HepG2 (cell line): ENCODE results near the gene BRPF1. TPM values are rescaled to one million over a fixed set of nuclear protein-coding genes. Genes with fewer than 3 reads are reported as not detected.

ENCODE experiments used
- CTCF ChIP-seq: sonication (generic); formaldehyde crosslinking; IDR thresholded peaks from 2 replicates; pipeline ENCODE4 v1.5.0; 2020; ENCODE audit warnings: mild to moderate bottlenecking, missing genetic modification reagents, moderate library complexity
- HDAC2 ChIP-seq: sonication (generic); formaldehyde crosslinking; IDR thresholded peaks from 2 replicates; pipeline ENCODE4 v1.4.0; 2020; ENCODE audit warnings: missing genetic modification reagents
- HES4 ChIP-seq: sonication (generic); formaldehyde crosslinking; IDR thresholded peaks from 2 replicates; pipeline ENCODE4 v1.9.0; 2021; ENCODE audit warnings: mild to moderate bottlenecking, missing genetic modification reagents, borderline replicate concordance
- HNRNPLL ChIP-seq: fragments of 200-400 bp; formaldehyde crosslinking; IDR thresholded peaks from 2 replicates; pipeline ENCODE4 v1.6.1; 2017; ENCODE audit warnings: mild to moderate bottlenecking, low read depth, low read length; ENCODE audit not compliant: poor library complexity, severe bottlenecking
- KAT7 ChIP-seq: IDR thresholded peaks from 2 replicates; pipeline ENCODE4 v1.6.1; 2018; ENCODE audit warnings: borderline replicate concordance, missing compliant biosample characterization
- KAT8 ChIP-seq: IDR thresholded peaks from 2 replicates; pipeline ENCODE4 v1.6.1; 2016; ENCODE audit warnings: missing genetic modification reagents, missing compliant biosample characterization
- MATR3 ChIP-seq: sonication (generic); formaldehyde crosslinking; IDR thresholded peaks from 2 replicates; pipeline ENCODE4 v1.4.0; 2020; ENCODE audit warnings: missing genetic modification reagents
- MLX ChIP-seq: IDR thresholded peaks from 2 replicates; pipeline ENCODE4 v1.6.1; 2016
- PAWR ChIP-seq: sonication (generic); formaldehyde crosslinking; IDR thresholded peaks from 2 replicates; pipeline ENCODE4 v1.4.0; 2020; ENCODE audit warnings: missing genetic modification reagents, mild to moderate bottlenecking, borderline replicate concordance
- SP4 ChIP-seq: sonication (generic); formaldehyde crosslinking; IDR thresholded peaks from 2 replicates; pipeline ENCODE4 v1.8.1; 2023; ENCODE audit warnings: mild to moderate bottlenecking, missing genetic modification reagents
- ZBTB14 ChIP-seq: sonication (generic); formaldehyde crosslinking; IDR thresholded peaks from 2 replicates; pipeline ENCODE4 v1.4.0; 2020; ENCODE audit warnings: missing genetic modification reagents
- ZFP41 ChIP-seq: sonication (generic); formaldehyde crosslinking; IDR thresholded peaks from 2 replicates; pipeline ENCODE4 v1.4.0; 2020; ENCODE audit warnings: mild to moderate bottlenecking, missing genetic modification reagents, borderline replicate concordance
- ZGPAT ChIP-seq: IDR thresholded peaks from 2 replicates; pipeline ENCODE4 v1.6.1; 2016; ENCODE audit warnings: mild to moderate bottlenecking
- ZNF230 ChIP-seq: sonication (generic); formaldehyde crosslinking; IDR thresholded peaks from 2 replicates; pipeline ENCODE4 v1.4.0; 2020; ENCODE audit warnings: mild to moderate bottlenecking, missing genetic modification reagents
- ZNF441 ChIP-seq: sonication (generic); formaldehyde crosslinking; IDR thresholded peaks from 2 replicates; pipeline ENCODE4 v1.7.0; 2021; ENCODE audit warnings: missing genetic modification reagents, borderline replicate concordance
- ZNF446 ChIP-seq: sonication (generic); formaldehyde crosslinking; IDR thresholded peaks from 2 replicates; pipeline ENCODE4 v1.5.0; 2020; ENCODE audit warnings: mild to moderate bottlenecking, missing genetic modification reagents
- ZNF567 ChIP-seq: sonication (generic); formaldehyde crosslinking; IDR thresholded peaks from 2 replicates; pipeline ENCODE4 v1.8.1; 2023; ENCODE audit warnings: mild to moderate bottlenecking, missing genetic modification reagents, borderline replicate concordance
- ZNF569 ChIP-seq: sonication (generic); formaldehyde crosslinking; IDR thresholded peaks from 2 replicates; pipeline ENCODE4 v1.5.0; 2020; ENCODE audit warnings: mild to moderate bottlenecking, missing genetic modification reagents, moderate library complexity, borderline replicate concordance
- ZNF768 ChIP-seq: sonication (generic); formaldehyde crosslinking; IDR thresholded peaks from 2 replicates; pipeline ENCODE4 v1.4.0; 2020; ENCODE audit warnings: missing genetic modification reagents
- ZNF775 ChIP-seq: sonication (generic); formaldehyde crosslinking; IDR thresholded peaks from 2 replicates; pipeline ENCODE4 v1.4.0; 2020; ENCODE audit warnings: missing genetic modification reagents, mild to moderate bottlenecking, moderate library complexity, borderline replicate concordance
- ZSCAN12 ChIP-seq: sonication (generic); formaldehyde crosslinking; IDR thresholded peaks from 2 replicates; pipeline ENCODE4 v1.9.0; 2021; ENCODE audit warnings: mild to moderate bottlenecking, missing genetic modification reagents
- ZSCAN25 ChIP-seq: sonication (generic); formaldehyde crosslinking; IDR thresholded peaks from 2 replicates; pipeline ENCODE4 v1.8.0; 2022; ENCODE audit warnings: mild to moderate bottlenecking, missing genetic modification reagents
- polyA plus RNA-seq, 8 experiments: library from polyadenylated mRNA; depleted of rRNA in 3 of 8; stranded (reverse) in 7 of 8; unstranded in 1 of 8; fragments of >200 nt; fragmentation: Illumina TruSeq in 4 of 8; extraction: Trizol in 4 of 8; gene quantifications; 2 replicates each; pipeline versions ENCODE4 v1.2.1 to v1.2.3, GENCODE V29; 2011 to 2016; ENCODE audit warnings: low read depth in 4 of 8, missing spikeins in 1 of 8, mixed read lengths in 1 of 8; ENCODE audit not compliant: insufficient read depth in 1 of 8
- total RNA-seq, 5 experiments: library from RNA; depleted of rRNA; stranded (reverse); fragments of >200 nt; fragmentation: Illumina TruSeq; extraction: Trizol; gene quantifications; 2 replicates each; pipeline ENCODE4 v1.2.3, GENCODE V29; 2016; ENCODE audit warnings: low read depth in 1 of 5
- TF ChIP-seq, protein P1 (sequence below): sonication (generic); formaldehyde crosslinking; IDR thresholded peaks from 2 replicates; pipeline ENCODE4 v1.8.1; 2023; ENCODE audit warnings: mild to moderate bottlenecking, missing genetic modification reagents

Gene BRPF1
- total and polyA plus RNA-seq, 2 of the 13 experiments (the other 11 are each of a cell fraction or from before 2014, with no cell fraction given), result 7.3 to 10.0 TPM

DNA sequence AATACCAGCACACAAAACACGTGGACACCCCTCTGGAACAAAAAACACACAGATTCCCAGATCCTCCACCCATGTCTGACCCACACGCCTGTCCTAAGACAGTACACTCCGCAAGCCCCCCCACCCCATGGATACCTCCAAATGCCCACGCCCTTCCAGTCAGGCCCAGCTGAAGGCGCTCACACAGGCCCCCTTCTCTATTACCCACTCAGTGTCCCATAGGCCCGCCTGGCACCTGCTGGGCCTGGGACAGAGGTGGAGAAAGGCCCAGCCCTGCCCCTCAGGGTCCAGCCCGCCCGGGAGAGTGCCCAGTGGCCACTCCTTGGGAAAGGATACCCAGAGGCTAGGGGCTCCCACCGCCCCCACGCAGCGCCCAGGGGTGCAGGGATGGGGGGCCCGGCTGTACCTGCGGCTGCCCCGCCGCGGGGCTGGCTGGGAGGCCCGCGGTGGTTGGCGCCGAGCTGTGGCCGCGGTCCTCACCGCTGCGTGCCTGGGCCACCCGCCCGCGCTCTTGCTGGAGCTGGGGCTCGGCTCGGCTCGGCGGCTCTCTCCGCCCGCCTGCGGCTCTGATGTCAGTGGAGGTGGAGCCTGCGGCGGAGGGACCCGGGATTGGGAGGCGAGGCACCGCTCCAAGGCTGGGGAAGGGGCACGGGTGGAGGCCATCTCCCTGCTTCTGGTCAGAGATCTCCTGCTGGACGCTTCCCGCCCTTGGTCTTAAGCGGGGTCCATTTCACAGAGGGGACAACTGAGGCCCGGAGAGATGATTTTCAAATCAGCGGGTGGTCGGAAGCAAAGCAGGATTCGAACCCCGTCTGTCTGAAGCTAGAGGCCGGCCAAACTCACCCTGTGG, 38.1 kb downstream of the BRPF1 start, which contains the start of gene CAMK1 (continued):
- TF ChIP-seq HES4 (CRISPR knock-in tag) (no peak), ZSCAN12 (CRISPR knock-in tag) (no peak), ZNF569 (CRISPR knock-in tag) (no peak), ZNF230 (CRISPR knock-in tag) (0 out of 2 replicates have a peak, but pooled peaks have one; percentile 20), ZNF446 (CRISPR knock-in tag) (no peak), ZGPAT (CRISPR knock-in tag) (peak; percentile 23; the same call in 1 of the 2 replicates), PAWR (CRISPR knock-in tag) (no peak), MATR3 (CRISPR knock-in tag) (no peak), ZBTB14 (no peak), KAT7 (peak; percentile 29; the same call in 1 of the 2 replicates), HNRNPLL (peak; percentile 62), ZNF775 (CRISPR knock-in tag) (no peak), ZNF768 (CRISPR knock-in tag) (no peak), MLX (no peak), ZNF567 (CRISPR knock-in tag) (no peak), KAT8 (CRISPR knock-in tag) (no peak), ZSCAN25 (CRISPR knock-in tag) (no peak), SP4 (CRISPR knock-in tag) (no peak; the same call in 1 of the 2 replicates), HDAC2 (CRISPR knock-in tag) (no peak; the same call in 1 of the 2 replicates), ZFP41 (CRISPR knock-in tag) (no peak), ZNF441 (peak; percentile 21; the same call in 1 of the 2 replicates), CTCF (no peak; the same call in 1 of the 2 replicates)
- TF ChIP-seq, protein P1, sequence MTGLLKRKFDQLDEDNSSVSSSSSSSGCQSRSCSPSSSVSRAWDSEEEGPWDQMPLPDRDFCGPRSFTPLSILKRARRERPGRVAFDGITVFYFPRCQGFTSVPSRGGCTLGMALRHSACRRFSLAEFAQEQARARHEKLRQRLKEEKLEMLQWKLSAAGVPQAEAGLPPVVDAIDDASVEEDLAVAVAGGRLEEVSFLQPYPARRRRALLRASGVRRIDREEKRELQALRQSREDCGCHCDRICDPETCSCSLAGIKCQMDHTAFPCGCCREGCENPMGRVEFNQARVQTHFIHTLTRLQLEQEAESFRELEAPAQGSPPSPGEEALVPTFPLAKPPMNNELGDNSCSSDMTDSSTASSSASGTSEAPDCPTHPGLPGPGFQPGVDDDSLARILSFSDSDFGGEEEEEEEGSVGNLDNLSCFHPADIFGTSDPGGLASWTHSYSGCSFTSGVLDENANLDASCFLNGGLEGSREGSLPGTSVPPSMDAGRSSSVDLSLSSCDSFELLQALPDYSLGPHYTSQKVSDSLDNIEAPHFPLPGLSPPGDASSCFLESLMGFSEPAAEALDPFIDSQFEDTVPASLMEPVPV, result no peak
